HG03108 (cell line): ENCODE measurements around the gene TAF11.
"Not testable (repeated sequence)": the region's sequence is repeated elsewhere in the genome, so short reads cannot be mapped to it uniquely, and the experiment has no call there.

Source experiments
- ATAC-seq: cut with Tn5 transposase; IDR thresholded peaks from one replicate; pipeline ENCODE4 v1.9.1; 2021; ENCODE audit warnings: moderate library complexity; ENCODE audit not compliant: unreplicated experiment

TAF11 gene, protein sequence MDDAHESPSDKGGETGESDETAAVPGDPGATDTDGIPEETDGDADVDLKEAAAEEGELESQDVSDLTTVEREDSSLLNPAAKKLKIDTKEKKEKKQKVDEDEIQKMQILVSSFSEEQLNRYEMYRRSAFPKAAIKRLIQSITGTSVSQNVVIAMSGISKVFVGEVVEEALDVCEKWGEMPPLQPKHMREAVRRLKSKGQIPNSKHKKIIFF

DNA sequence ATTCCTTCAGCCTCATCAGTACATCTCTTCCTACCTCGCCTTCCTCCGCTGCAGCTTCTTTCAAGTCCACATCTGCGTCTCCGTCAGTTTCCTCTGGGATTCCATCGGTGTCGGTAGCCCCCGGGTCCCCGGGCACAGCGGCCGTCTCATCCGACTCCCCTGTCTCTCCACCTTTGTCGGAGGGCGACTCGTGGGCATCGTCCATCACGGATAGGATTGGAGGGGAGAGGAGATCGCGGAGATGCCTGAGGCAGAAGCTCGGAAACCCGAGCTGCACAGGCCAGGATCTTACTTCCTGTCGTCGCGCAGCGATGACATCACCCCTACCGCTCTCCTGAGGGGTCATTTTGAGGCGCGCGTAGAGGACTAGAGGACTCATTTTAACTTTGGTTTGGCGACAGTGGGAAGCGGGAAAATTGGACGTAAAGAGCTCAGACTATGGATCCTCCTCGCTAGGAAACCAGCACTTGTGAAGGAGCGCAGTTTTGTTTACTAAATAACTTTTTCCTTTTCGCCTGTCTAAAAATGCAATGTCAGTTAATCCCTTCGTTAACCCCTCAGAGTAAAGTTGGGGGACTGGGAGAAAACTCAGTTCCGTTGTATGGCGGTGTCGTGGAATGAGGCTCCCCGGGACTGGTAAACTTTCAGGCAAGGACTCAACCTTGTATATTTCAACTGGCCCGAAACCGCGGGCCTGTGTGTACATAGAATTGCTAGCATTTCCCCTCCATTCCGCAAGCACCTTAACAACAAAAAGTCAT is at the start of gene TAF11:
TAF11 (minus strand) TSS at position 290 of the 761 bp plus-strand sequence; CDS start at position 205, 85 bp downstream.
- peak; percentile 72 for ATAC-seq

DNA sequence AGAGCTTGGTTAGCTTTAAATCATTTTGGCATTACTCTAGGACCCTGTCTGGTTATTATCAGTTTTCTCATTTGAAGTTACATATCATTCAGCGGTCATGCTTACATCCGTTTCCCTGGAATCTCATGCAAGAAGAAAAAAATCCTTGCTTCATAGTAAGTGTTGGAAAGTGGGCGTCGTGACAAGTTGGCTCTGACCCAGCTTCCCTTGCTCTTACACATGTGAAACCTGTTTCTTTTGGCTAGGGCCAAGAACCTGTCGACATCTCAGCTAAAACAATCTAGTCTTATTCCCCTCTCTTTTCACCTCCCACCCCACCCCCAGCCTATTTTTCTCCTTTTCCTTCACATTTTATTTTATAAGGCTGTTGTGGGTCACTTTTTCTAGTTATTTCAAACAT is 46.7 kb upstream of the TAF11 start:
- ATAC-seq, result no peak

DNA sequence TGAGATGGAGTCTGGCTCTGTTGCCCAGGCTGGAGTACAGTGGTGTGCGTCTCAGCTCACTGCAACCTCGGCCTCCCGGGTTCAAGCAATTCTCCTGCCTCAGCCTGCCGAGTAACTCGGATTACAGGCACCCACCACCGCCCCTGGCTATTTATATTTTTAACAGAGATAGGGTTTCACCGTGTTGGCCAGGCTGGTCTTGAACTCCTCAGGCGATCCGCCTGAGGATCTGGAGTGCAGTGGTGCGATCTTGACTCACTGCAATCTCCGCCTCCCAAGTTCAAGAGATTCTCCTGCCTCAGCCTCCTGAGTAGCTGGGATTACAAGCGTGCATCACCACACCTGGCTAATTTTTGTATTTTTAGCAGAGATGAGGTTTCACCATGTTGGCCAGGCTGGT is 44.4 kb upstream of the TAF11 start:
- not testable (repeated sequence) for ATAC-seq

DNA sequence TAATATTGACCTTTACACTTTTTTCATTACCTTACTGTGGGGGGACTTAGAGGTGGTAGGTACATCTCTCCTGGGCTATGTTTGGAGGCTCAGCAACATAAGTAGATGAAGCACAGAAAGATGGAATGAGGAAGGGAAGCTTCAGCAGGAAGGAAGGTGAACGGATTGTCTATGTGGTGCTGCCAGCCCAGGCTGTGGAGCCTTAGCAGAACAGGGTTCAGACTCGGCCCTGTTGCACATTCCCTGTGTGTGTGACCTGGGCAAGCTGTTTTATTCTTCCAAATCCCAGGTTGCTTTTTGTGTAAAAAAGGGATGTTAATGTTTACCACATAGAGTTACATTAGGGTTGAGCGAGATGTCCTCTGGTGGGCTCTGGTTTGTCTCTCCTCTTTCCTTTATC is 42.4 kb upstream of the TAF11 start:
- no peak for ATAC-seq

DNA sequence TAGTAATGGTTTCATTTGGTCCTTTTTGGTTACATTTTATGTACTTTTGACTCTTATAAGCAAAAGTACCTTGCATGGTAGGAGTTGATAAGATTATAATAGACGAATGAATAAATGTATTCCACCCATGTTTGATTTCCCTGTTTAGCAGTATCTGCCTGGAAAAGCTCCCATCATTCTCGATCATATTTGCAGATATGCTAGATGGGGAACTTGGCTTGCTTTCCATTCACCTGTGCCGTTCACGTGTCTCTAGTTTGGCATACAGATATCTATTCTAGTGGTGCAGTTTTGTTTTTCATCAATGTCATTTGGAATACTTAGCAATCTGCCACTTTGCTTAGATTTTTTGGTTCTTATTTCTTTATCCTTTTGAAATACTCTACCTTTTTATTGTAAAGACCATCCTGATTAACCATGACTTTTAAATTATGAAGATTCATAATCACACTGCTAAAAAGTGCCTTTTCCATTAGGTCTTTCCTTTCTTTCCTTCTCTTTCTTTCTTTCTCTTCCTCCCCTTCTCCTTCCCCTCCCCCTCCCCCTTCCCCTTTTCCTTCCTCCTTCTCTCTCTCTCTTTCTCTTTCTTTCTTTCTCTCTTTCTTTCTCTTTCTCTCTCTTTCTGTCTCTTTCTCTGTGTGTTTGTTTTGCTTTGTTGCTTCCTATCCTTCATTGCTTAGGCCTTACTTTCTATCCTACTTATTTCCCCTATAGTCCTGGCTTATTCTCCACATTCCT is 41.6 kb upstream of the TAF11 start:
- no peak for ATAC-seq

DNA sequence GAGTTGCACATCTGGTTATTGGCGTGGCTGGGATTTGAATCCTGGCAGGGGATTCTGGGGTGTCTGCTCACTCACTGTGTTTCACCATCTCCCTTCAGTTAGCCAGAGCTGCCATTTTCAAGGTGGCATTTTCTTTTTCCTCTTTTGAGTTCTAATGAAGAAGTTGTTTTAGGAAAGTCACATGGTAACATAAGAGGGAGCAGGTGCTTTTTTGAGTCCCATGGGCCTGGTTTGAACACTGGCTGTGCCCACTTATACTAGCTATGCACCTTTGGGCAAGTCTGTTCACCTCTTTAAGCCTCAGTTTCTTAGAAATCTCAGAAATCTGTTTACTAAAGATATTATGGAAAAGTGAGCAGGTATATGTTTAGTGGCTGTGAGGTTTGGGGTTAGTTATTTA is 40.9 kb upstream of the TAF11 start:
- no peak for ATAC-seq

DNA sequence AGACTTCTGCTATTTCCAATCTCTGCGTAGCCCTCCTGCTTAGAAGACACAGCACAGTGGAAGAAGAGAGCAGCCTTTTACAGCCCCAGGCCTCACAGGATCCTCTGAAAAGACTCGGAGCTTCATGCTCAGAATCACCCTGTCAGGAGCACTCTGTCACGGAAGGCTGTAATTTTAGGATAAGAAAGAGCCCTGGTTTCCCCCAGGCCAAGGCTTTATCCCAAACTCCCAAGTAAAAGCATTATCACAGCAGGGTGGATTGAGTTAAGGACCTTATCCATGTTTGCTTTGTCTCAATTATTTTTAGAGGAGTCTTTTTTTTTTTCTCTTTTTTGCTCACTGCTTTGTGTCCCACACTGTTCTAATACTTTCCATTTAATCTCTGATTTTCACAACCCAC is 40.4 kb upstream of the TAF11 start:
- no peak for ATAC-seq

DNA sequence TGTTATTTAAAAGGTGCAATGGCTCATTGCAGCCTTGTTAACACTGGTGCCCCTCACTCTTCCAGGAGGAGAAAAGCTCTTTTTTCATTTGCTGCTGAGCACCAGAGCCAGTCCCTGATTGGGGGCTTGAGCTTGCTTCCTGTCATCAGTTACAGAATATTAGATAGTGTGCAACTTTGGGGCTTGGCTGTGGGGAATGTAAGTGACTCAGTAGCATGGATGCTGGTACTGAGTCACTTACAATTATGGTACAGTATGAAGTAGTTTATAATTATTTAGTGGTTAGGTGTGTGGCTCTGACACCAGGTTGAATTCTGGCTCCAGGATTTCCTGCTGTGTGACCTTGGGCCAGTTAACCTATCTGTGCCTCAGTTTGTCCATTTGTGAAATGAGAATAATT is 38.8 kb upstream of the TAF11 start:
- ATAC-seq, result no peak

DNA sequence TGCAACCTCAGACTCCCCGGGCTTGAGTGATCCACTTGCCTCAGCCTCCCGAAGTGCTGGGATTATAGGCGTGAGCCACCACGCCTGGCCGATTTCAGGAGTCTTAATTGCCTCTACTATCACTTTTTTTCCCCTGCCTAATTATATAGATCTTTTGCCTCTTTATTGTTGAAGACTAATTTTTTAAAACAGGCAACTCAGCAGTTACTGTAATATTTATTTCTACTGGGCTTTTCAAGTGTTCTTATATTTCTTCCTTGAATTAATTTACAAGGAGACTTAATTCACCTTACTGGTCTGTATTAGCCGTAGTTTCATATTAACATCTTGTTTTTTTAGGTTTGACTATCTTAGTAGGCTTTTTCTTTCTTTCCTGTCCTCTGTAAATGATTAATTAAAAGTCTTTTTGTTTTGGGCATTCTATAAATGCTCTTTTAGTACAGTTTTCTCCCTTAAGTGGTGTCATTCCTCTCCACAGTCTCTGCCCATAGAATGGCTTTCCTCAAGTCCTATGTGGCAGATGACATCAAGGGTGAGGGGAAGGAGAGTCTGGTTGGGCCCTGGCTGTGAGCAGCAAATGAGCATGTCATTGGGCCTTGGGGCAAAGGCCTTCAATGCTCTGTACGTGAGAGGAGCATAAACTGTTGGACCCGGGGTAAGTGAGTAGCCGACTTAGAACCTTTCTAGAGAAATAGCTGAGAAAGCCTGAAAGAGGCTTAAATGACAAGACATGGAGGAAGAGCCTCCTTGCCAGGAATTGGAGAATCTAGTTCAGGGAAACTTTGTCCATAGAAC is 37.2 kb upstream of the TAF11 start:
- ATAC-seq, result no peak

DNA sequence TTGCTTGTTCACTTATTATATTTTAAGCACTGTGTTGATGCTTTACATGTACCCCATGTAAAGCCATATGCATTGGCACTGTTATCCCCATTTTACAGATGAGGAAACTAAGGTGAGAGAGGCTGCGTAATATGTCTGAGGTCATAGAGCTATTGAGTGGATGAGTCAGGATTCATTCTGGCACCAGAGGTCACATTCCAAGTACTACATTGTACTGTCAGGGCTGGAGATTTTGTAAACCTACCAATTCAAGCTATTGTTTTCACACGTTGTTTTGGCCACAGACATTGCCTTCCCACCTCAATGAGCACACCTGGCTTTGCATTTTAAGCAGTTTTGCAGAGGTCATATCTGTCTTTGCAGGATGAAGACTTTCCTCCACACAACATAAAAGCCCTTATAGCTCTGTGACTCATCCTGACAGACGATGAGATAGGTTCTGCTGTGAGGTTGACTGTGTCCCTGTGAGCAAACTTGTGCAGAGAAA is 34.4 kb upstream of the TAF11 start:
- no peak for ATAC-seq

DNA sequence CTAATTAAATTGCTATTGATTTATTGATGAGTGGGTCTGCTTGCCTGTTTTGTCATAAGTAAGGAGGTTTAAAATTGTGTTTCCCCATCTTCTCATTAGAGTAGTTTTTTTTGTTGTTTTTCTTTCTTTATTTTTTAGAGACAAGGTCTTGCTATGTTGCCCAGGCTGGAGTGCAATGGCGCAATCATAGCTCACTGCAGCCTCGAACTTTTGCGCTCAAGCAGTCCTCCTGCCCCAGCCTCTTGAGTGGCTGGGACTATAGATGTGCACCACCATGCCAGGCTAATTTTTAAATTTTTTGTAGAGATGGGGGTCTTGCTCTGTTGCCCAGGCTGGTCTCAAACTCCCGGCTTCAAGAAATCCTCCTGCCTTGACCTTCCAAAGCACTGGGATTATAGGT is 32.3 kb upstream of the TAF11 start:
- ATAC-seq, result no peak

DNA sequence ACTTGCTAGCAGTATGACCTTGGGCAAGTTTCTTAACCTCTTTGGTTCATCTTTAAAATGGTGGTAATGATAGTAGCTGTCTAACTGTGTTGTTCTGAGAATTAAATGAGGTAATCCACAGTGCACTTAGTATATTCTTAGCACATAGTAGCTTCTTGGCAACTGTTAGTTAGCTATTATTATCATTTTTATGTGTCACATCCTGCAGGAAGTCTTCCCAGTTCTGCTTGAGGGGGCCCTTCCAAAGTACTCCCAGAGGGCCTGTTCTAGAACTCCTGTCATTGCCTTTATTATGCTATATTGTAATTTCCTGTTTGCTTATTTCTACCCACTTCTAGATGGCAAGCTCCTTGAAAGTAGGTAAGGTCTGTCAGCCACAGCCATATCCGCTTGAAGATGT is 31.8 kb upstream of the TAF11 start:
- ATAC-seq, result no peak

DNA sequence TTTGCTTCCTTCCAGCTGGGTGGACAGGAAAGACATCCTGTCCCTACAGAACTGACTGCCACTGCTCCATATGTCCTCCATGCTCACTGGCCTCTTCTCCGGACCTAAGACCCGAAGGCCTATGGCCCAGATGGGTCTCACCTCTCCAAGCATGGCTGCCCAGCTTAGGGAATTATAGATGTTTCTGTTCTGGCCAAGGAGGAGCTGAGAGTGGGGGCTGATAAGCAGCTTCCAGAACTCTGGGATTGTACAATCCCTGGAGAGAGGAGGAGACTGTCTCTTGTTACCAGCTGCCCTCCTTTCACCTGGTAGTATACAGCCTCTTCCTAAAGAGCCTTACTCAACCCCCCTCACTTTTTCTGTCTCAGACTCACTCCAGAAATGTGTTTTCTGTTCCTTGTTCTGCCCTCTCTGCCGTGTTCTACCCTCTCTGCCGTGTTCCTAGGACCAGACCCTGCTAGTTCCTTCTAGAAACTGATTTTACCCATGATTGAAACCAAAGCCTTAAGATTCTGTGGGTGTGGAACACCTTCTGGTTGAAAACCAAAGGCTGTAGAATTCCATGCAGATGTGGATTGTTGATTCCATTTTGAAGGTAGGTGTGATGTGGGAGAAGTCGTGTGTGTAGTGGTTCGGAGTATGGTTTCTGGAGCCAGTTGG is 29.9 kb upstream of the TAF11 start:
- no peak for ATAC-seq

DNA sequence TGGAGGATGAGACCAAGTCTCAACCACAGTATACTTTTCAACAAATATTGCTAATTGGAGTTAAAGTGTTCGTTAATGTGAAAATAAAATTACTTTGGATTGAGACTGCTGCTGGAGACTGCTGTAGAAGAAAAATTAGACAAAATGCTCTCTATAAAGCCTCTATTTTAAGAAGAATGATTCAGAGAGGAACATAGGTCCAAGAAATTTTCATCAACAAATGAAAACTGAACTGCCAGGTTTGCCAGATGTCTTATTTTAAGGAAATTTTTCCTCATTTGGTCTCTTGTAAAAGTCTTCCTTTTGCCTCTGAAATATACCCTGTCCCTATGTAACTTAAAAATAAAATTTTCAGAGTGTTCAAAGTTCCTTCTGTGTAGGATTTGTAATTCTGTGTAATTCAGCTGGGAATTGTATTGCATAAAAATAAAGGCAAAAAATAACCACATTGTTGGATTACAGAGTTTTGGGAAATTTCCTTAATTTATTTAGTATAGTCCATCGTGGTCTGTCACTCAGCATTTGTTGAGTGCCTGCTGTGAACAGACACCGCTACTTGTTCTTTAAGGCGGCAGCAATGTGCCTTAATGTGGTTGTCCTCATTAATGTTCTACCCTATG is 28.6 kb upstream of the TAF11 start:
- no peak for ATAC-seq

DNA sequence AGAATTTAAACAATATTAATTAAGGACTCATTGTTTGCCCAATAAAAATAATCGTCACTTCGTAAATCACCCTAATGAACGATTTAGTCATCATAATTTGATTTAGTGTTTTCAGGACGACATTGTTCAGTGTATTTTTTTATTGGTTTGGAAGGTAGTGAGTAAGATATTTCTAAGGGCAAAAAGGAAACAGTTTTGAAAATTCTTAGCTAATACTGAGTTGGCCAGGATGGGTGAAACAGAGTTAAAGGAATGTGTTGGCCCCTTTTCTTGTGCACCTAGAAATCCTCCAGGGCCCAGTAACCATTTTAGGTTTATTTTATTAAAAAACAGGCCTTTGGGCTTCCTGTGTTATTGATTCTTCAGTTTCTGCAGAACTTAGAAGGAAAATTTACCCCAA is 26.5 kb upstream of the TAF11 start:
- ATAC-seq, result no peak

DNA sequence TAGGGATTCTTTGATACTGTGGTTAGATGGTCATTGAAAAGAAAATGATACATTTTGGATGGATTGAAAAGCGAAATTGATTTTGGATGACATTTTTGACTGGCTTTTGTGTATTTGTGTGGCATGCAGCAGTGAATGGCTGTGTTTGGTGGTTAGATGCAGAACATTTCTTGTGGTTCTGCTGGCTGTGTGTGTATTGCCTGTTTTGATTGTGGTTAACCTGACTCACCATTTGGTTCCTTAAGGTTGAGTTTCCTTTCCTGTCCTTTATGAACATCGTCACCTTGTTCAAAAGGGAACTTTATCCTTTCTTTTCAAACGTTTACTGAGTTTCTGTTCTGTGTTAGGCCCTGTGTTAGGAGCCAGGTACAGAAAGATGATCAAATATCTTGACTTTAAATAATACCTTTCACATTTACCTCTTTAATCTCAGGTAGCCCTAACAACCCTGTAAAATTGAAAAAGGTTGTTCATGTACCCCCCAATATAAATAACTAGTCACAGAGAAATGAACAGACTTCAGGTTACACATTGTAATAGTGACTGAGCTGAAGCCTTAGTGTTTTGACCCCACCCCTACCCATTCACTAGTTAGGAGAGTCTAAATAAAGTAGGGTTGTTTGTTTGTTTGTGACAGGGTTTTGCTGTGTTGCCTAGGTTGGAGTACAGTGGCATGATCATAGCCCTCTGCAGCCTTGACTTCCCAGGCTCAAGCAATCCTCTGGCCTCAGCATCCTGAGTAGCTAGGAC is 25.0 kb upstream of the TAF11 start:
- ATAC-seq, result peak; percentile 82

DNA sequence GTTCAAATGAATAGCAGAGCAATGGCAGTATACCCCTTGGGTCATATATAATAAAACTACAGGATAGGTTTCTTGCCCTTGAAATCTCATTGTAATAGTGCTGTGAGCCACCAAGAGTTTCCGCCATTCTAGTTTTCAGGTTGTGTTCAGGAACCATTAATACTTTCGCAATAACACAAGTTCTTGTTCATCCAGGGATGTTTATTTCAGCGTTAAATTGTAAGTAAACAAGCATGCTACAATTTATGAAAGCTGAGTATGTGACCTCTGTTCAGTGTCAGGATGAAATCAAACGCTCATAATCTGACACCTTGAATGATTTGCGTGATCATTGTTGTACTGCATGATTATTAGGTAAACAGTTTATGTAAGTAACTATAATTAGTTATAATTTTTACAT is 24.0 kb upstream of the TAF11 start:
- ATAC-seq, result no peak

DNA sequence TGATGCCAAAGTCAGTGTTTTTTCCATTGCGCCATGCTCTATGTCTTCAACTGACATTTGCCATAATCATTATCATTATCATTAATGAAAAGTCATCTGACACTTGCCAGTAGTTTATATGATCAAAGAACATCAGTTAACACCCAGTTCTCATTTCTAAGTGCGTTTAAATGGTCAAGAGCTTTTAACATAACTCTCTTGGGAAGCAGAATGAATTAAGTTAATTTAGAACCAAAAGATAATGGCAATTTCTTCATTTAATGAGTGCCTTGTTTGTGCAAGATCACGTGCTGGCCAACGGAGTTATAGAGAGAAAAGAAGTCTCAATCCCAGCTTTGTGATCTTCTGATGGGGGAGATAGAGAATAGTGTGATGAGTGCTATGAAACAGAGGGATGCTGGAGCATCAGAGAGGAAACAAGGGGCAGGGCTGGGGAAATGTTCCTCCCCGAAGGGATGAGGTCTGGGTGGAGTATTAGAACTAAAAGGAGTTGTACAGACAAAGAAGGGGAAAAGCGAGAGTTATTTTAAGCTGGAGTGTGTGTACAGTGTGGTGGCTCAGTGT is 21.6 kb upstream of the TAF11 start:
- ATAC-seq, result no peak

DNA sequence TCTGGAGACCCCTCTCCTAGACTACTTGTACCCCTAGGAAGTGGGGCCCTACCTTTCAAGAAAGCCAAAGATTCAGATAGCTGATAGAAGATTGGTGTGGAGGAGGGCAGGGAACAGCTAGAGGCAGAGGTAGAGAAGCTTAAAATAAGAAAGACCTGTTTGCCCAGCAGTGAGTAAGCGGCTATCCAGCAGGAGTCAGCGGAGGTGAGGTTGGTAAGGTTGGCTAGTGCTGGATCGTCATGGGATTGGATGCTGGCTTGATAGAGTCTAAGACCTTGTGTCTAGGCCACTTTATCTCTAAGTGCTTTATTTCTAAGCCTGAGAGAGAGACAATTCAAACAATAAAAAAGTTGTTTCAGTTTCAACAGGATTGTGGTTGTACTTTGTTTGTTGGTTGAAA is 20.4 kb upstream of the TAF11 start:
- ATAC-seq, result no peak
